OCI-LY1 (cell line): ENCODE results near the gene ATP9B.

Source experiments
- EZH2 ChIP-seq: fragments of 200-600 bp; sonication (generic), shearing (Covaris generic); IDR thresholded peaks from 2 replicates; pipeline ENCODE4 v1.8.0; 2017; ENCODE audit warnings: borderline replicate concordance, mixed run types, mild to moderate bottlenecking, antibody characterized with exemption, low read length, moderate library complexity, mixed read lengths
- TF ChIP-seq, protein P1 (sequence below): fragments of 200-600 bp; sonication (generic), shearing (Covaris generic); IDR thresholded peaks from 2 replicates; pipeline ENCODE4 v1.5.1; 2017; ENCODE audit warnings: mild to moderate bottlenecking, antibody characterized with exemption, low read length, moderate library complexity, mixed read lengths

DNA sequence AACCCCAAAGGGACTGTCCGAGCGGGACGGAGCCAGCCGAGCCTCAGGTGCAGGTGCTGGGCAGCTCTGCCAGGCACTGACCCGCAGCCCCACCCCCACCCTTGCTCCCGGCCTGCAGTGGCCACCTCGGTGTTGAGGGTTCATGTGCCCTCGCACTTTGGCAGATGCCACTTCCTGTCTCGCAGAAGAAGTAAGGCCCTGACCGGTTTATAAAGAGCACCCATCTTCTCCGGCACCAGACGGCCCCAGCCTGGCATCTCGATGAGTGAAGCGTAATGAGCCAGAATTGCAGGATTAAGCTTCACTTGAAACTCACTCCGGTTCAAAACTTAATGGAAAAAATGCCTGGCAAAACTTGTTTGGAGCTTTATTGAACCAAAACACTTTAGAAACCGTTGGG lies 315.6 kb downstream of the ATP9B start:
- no peak for TF ChIP-seq EZH2
- TF ChIP-seq, protein P1, sequence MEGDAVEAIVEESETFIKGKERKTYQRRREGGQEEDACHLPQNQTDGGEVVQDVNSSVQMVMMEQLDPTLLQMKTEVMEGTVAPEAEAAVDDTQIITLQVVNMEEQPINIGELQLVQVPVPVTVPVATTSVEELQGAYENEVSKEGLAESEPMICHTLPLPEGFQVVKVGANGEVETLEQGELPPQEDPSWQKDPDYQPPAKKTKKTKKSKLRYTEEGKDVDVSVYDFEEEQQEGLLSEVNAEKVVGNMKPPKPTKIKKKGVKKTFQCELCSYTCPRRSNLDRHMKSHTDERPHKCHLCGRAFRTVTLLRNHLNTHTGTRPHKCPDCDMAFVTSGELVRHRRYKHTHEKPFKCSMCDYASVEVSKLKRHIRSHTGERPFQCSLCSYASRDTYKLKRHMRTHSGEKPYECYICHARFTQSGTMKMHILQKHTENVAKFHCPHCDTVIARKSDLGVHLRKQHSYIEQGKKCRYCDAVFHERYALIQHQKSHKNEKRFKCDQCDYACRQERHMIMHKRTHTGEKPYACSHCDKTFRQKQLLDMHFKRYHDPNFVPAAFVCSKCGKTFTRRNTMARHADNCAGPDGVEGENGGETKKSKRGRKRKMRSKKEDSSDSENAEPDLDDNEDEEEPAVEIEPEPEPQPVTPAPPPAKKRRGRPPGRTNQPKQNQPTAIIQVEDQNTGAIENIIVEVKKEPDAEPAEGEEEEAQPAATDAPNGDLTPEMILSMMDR: no peak
